HUES64 (cell line): ENCODE measurements around the gene GPALPP1.
"Not testable (repeated sequence)": the region's sequence is repeated elsewhere in the genome, so short reads cannot be mapped to it uniquely, and the experiment has no call there.

Source experiments
- H3K27ac ChIP-seq: 2 replicates; pipeline ENCODE4 v1.7.0; 2013; ENCODE audit warnings: low read depth, low read length, inconsistent platforms
- H3K27me3 ChIP-seq: 2 replicates; pipeline ENCODE4 v1.6.1; 2013; ENCODE audit warnings: mild to moderate bottlenecking, low read length; ENCODE audit not compliant: insufficient read depth
- H3K36me3 ChIP-seq: 2 replicates; pipeline ENCODE4 v1.6.1; 2013; ENCODE audit warnings: mild to moderate bottlenecking, low read length; ENCODE audit not compliant: insufficient read depth
- H3K4me1 ChIP-seq: 2 replicates; pipeline ENCODE4 v1.6.1; 2013; ENCODE audit warnings: mild to moderate bottlenecking, low read length, moderate library complexity; ENCODE audit not compliant: insufficient read depth
- H3K4me3 ChIP-seq: 2 replicates; pipeline ENCODE4 v1.5.1; 2013; ENCODE audit warnings: mild to moderate bottlenecking, low read length, moderate library complexity
- H3K9ac ChIP-seq: 2 replicates; pipeline ENCODE4 v1.6.1; 2013; ENCODE audit warnings: mild to moderate bottlenecking, low read depth, low read length
- H3K9me3 ChIP-seq: 2 replicates; pipeline ENCODE4 v1.6.1; 2013; ENCODE audit warnings: low read depth, low read length; ENCODE audit not compliant: insufficient read depth
- WGBS: fragments of 150-250, 120-280 bp; methylation state at CpG from one replicate; pipeline ENCODE4 v1.1.7; 2013; ENCODE audit warnings: missing lambda C conversion rate; 5-methylcytosine and 5-hydroxymethylcytosine counted together

The GPALPP1 gene

GRCh38 chr13:45007823-45008222 lies 18.5 kb downstream of the GPALPP1 start:
- no peaks in the 10 kb centered on the region for H3K4me1 ChIP-seq
- no peak overlapping the region for H3K4me3 ChIP-seq
- no peaks in the 10 kb centered on the region for H3K27me3 ChIP-seq
- H3K9me3 ChIP-seq: no peaks in the 10 kb centered on the region
- no peak overlapping the region for H3K9ac ChIP-seq
- 83% methylated on average over 1 of the region's 1 CpG for WGBS
- no peak overlapping the region for H3K27ac ChIP-seq
- peaks cover 80% of the 10 kb centered on the region for H3K36me3 ChIP-seq

GRCh38 chr13:45011198-45011597 lies 21.9 kb downstream of the GPALPP1 start:
- Histone ChIP-seq H3K36me3 (peaks cover 83% of the 10 kb centered on the region), H3K27me3 (no peaks in the 10 kb centered on the region), H3K4me3 (no peak overlapping the region), H3K4me1 (no peaks in the 10 kb centered on the region), H3K27ac (no peak overlapping the region), H3K9me3 (no peaks in the 10 kb centered on the region), H3K9ac (no peak overlapping the region)
- 97% methylated on average over 6 of the region's 6 CpGs for WGBS

- no peaks in the 10 kb centered on the region for H3K9me3 ChIP-seq
- WGBS: 86% methylated on average over 1 of the region's 2 CpGs
- H3K27me3 ChIP-seq: no peaks in the 10 kb centered on the region
- peaks cover 65% of the 10 kb centered on the region for H3K36me3 ChIP-seq
- H3K4me1 ChIP-seq: no peaks in the 10 kb centered on the region
- no peak overlapping the region for H3K9ac ChIP-seq
- H3K27ac ChIP-seq: no peak overlapping the region
- H3K4me3 ChIP-seq: no peak overlapping the region
Observed at GRCh38 chr13:45015300-45015699, 26.0 kb downstream of the GPALPP1 start.

GRCh38 chr13:45016792-45017425 lies 27.6 kb downstream of the GPALPP1 start:
- H3K4me3 ChIP-seq: no peak overlapping the region
- H3K36me3 ChIP-seq: peaks cover 66% of the 10 kb centered on the region
- H3K9ac ChIP-seq: no peak overlapping the region
- no peaks in the 10 kb centered on the region for H3K9me3 ChIP-seq
- H3K27ac ChIP-seq: no peak overlapping the region
- H3K27me3 ChIP-seq: no peaks in the 10 kb centered on the region
- no peaks in the 10 kb centered on the region for H3K4me1 ChIP-seq
- 97% methylated on average over 3 of the region's 3 CpGs for WGBS

GRCh38 chr13:45019981-45020380 lies 30.6 kb downstream of the GPALPP1 start:
- whole genome bisulfite sequencing: 95% methylated on average over 7 of the region's 7 CpGs
- not testable (repeated sequence) for H3K9me3 ChIP-seq, H3K4me1 ChIP-seq

GRCh38 chr13:45021250-45021649 lies 31.9 kb downstream of the GPALPP1 start:
- no peaks in the 10 kb centered on the region for H3K27me3 ChIP-seq
- no peak overlapping the region for H3K4me3 ChIP-seq
- H3K9ac ChIP-seq: no peak overlapping the region
- H3K36me3 ChIP-seq: peaks cover 59% of the 10 kb centered on the region
- 88% methylated on average over 3 of the region's 3 CpGs for WGBS
- H3K9me3 ChIP-seq: no peaks in the 10 kb centered on the region
- no peaks in the 10 kb centered on the region for H3K4me1 ChIP-seq
- no peak overlapping the region for H3K27ac ChIP-seq

More at GRCh38 chr13:45019981-45020380, 30.6 kb downstream of the GPALPP1 start:
- H3K9ac ChIP-seq, H3K4me3 ChIP-seq, H3K27ac ChIP-seq, H3K27me3 ChIP-seq: not testable (repeated sequence)
- peaks cover 65% of the 10 kb centered on the region for H3K36me3 ChIP-seq

- H3K36me3 ChIP-seq: peaks cover 59% of the 10 kb centered on the region
- 95% methylated on average over 2 of the region's 2 CpGs for WGBS
Observed at GRCh38 chr13:45024847-45025246, 35.5 kb downstream of the GPALPP1 start.

GRCh38 chr13:45034342-45034741 lies 45.0 kb downstream of the GPALPP1 start:
- no peak overlapping the region for H3K27ac ChIP-seq
- 87% methylated on average over 2 of the region's 2 CpGs for WGBS

More at GRCh38 chr13:45024847-45025246, 35.5 kb downstream of the GPALPP1 start:
- Histone ChIP-seq H3K9ac (no peak overlapping the region), H3K27ac (no peak overlapping the region), H3K9me3 (no peaks in the 10 kb centered on the region), H3K27me3 (no peaks in the 10 kb centered on the region), H3K4me3 (no peak overlapping the region), H3K4me1 (no peaks in the 10 kb centered on the region)

GRCh38 chr13:45036206-45036605 lies 46.9 kb downstream of the GPALPP1 start:
- Histone ChIP-seq H3K9ac (no peak overlapping the region), H3K9me3 (no peaks in the 10 kb centered on the region), H3K27ac (no peak overlapping the region), H3K4me3 (no peak overlapping the region), H3K27me3 (no peaks in the 10 kb centered on the region), H3K4me1 (no peaks in the 10 kb centered on the region), H3K36me3 (peaks cover 10% of the 10 kb centered on the region)

More at GRCh38 chr13:45034342-45034741, 45.0 kb downstream of the GPALPP1 start:
- Histone ChIP-seq H3K9ac (no peak overlapping the region), H3K9me3 (no peaks in the 10 kb centered on the region), H3K36me3 (peaks cover 13% of the 10 kb centered on the region), H3K27me3 (no peaks in the 10 kb centered on the region), H3K4me3 (no peak overlapping the region), H3K4me1 (no peaks in the 10 kb centered on the region)

GRCh38 chr13:45040173-45040572 lies 50.8 kb downstream of the GPALPP1 start:
- Histone ChIP-seq H3K27me3 (no peaks in the 10 kb centered on the region), H3K9me3 (no peaks in the 10 kb centered on the region), H3K9ac (no peak overlapping the region), H3K4me1 (no peaks in the 10 kb centered on the region), H3K36me3 (no peaks in the 10 kb centered on the region), H3K27ac (no peak overlapping the region), H3K4me3 (no peak overlapping the region)
- WGBS: 84% methylated on average over 1 of the region's 1 CpG

- H3K36me3 ChIP-seq: no peaks in the 10 kb centered on the region
- H3K27ac ChIP-seq: no peak overlapping the region
- 95% methylated on average over 3 of the region's 3 CpGs for WGBS
- H3K27me3 ChIP-seq: no peaks in the 10 kb centered on the region
- no peaks in the 10 kb centered on the region for H3K4me1 ChIP-seq
- H3K4me3 ChIP-seq: no peak overlapping the region
- no peaks in the 10 kb centered on the region for H3K9me3 ChIP-seq
- H3K9ac ChIP-seq: no peak overlapping the region
Observed at GRCh38 chr13:45040622-45041021, 51.3 kb downstream of the GPALPP1 start.

- H3K27ac ChIP-seq: no peak overlapping the region
- H3K9me3 ChIP-seq: no peaks in the 10 kb centered on the region
- no peaks in the 10 kb centered on the region for H3K36me3 ChIP-seq
- H3K4me3 ChIP-seq: no peak overlapping the region
- WGBS: 90% methylated on average over 3 of the region's 3 CpGs
- no peaks in the 10 kb centered on the region for H3K27me3 ChIP-seq
- 0 out of 2 replicates have a peak, but pooled peaks cover 1% of the 10 kb centered on the region for H3K4me1 ChIP-seq
- H3K9ac ChIP-seq: no peak overlapping the region
Observed at GRCh38 chr13:45042539-45042938, 53.2 kb downstream of the GPALPP1 start.
